Activated naive CD4-positive, alpha-beta T cell treated with anti-CD3 and anti-CD28 coated beads, Interleukin-2, amount 10 ng/mL, durations not matched to agents 7 days and 5 days (primary cell): Measurements from ENCODE around the gene PARD3B.

Experiments used
- CTCF ChIA-PET: fragments of 350-600 bp; sonication (Branson Sonifier 250); formaldehyde crosslinking; loops from one replicate; lab custom pipeline; 2021; ENCODE audit warnings: antibody characterized with exemption; lab: Charles Lee
- DNase-seq: peaks from one replicate; pipeline ENCODE4 v3.0.0-alpha.2; 2020
- H3K27ac Mint-ChIP-seq: one replicate; pipeline ENCODE4 v1.8.0; 2021; ENCODE audit warnings: mild to moderate bottlenecking, moderate library complexity, mixed read lengths
- H3K27me3 Mint-ChIP-seq: one replicate; pipeline ENCODE4 v1.8.0; 2021; ENCODE audit warnings: mild to moderate bottlenecking, mixed read lengths
- H3K36me3 Mint-ChIP-seq: one replicate; pipeline ENCODE4 v1.8.0; 2021; ENCODE audit warnings: mixed read lengths
- H3K4me1 Mint-ChIP-seq: one replicate; pipeline ENCODE4 v1.8.0; 2021; ENCODE audit warnings: mixed read lengths
- H3K4me3 Mint-ChIP-seq: one replicate; pipeline ENCODE4 v1.8.0; 2021; ENCODE audit warnings: mild to moderate bottlenecking, moderate library complexity, mixed read lengths
- H3K9me3 Mint-ChIP-seq: one replicate; pipeline ENCODE4 v1.8.0; 2021; ENCODE audit warnings: mixed read lengths

The PARD3B gene

GRCh38 chr2:205176546-205176945, 631.3 kb downstream of the PARD3B start:
- H3K4me1 Mint-ChIP-seq: no peaks in the 10 kb centered on the region
- H3K27ac Mint-ChIP-seq: no peak overlapping the region

GRCh38 chr2:205177546-205177945, 632.3 kb downstream of the PARD3B start:
- no peak overlapping the region for H3K4me3 Mint-ChIP-seq
- H3K4me1 Mint-ChIP-seq: no peaks in the 10 kb centered on the region
- H3K27me3 Mint-ChIP-seq: no peaks in the 10 kb centered on the region
- CTCF ChIA-PET: no interaction called here
- no peak for DNase-seq
- H3K9me3 Mint-ChIP-seq: no peaks in the 10 kb centered on the region
- H3K27ac Mint-ChIP-seq: no peak overlapping the region
- H3K36me3 Mint-ChIP-seq: no peaks in the 10 kb centered on the region

More at GRCh38 chr2:205176546-205176945, 631.3 kb downstream of the PARD3B start:
- CTCF ChIA-PET: no interaction called here
- no peaks in the 10 kb centered on the region for H3K27me3 Mint-ChIP-seq
- no peaks in the 10 kb centered on the region for H3K36me3 Mint-ChIP-seq
- DNase-seq: no peak
- H3K4me3 Mint-ChIP-seq: no peak overlapping the region
- H3K9me3 Mint-ChIP-seq: peaks cover 2% of the 10 kb centered on the region

- Mint-ChIP-seq H3K27me3 (no peaks in the 10 kb centered on the region), H3K9me3 (no peaks in the 10 kb centered on the region), H3K4me1 (no peaks in the 10 kb centered on the region), H3K4me3 (no peak overlapping the region), H3K27ac (no peak overlapping the region), H3K36me3 (no peaks in the 10 kb centered on the region)
- CTCF ChIA-PET: no interaction called here
- no peak for DNase-seq
Measured at GRCh38 chr2:205180730-205181129, 635.5 kb downstream of the PARD3B start.

- Mint-ChIP-seq H3K27me3 (no peaks in the 10 kb centered on the region), H3K9me3 (no peaks in the 10 kb centered on the region), H3K36me3 (peaks cover 3% of the 10 kb centered on the region), H3K4me3 (no peak overlapping the region), H3K4me1 (peaks cover 9% of the 10 kb centered on the region), H3K27ac (no peak overlapping the region)
- CTCF ChIA-PET: no interaction called here
- DNase-seq: no peak
Measured at GRCh38 chr2:205187731-205188130, 642.5 kb downstream of the PARD3B start.

- H3K27me3 Mint-ChIP-seq: no peaks in the 10 kb centered on the region
- peaks cover 3% of the 10 kb centered on the region for H3K36me3 Mint-ChIP-seq
- peaks cover 10% of the 10 kb centered on the region for H3K4me1 Mint-ChIP-seq
- CTCF ChIA-PET: no interaction called here
- H3K9me3 Mint-ChIP-seq: no peaks in the 10 kb centered on the region
- DNase-seq: no peak
- H3K27ac Mint-ChIP-seq: no peak overlapping the region
- H3K4me3 Mint-ChIP-seq: no peak overlapping the region
Measured at GRCh38 chr2:205188239-205189138, 643.2 kb downstream of the PARD3B start.

- Mint-ChIP-seq H3K4me3 (no peak overlapping the region), H3K9me3 (no peaks in the 10 kb centered on the region), H3K4me1 (peaks cover 13% of the 10 kb centered on the region), H3K27me3 (no peaks in the 10 kb centered on the region), H3K27ac (no peak overlapping the region), H3K36me3 (peaks cover 3% of the 10 kb centered on the region)
- CTCF ChIA-PET: no interaction called here
- DNase-seq: no peak
Measured at GRCh38 chr2:205189301-205189700, 644.0 kb downstream of the PARD3B start.

- Mint-ChIP-seq H3K27me3 (no peaks in the 10 kb centered on the region), H3K9me3 (no peaks in the 10 kb centered on the region), H3K4me3 (no peak overlapping the region), H3K36me3 (peaks cover 3% of the 10 kb centered on the region), H3K4me1 (peaks cover 13% of the 10 kb centered on the region), H3K27ac (no peak overlapping the region)
- no peak for DNase-seq
- CTCF ChIA-PET: no interaction called here
Measured at GRCh38 chr2:205190528-205190927, 645.3 kb downstream of the PARD3B start.

GRCh38 chr2:205193125-205193835, 648.0 kb downstream of the PARD3B start:
- Mint-ChIP-seq H3K27me3 (no peaks in the 10 kb centered on the region), H3K4me1 (peaks cover 18% of the 10 kb centered on the region), H3K9me3 (no peaks in the 10 kb centered on the region), H3K4me3 (no peak overlapping the region), H3K27ac (no peak overlapping the region), H3K36me3 (peaks cover 3% of the 10 kb centered on the region)
- CTCF ChIA-PET: no interaction called here
- no peak for DNase-seq

GRCh38 chr2:205193836-205194228, 648.6 kb downstream of the PARD3B start:
- H3K4me3 Mint-ChIP-seq: no peak overlapping the region
- H3K9me3 Mint-ChIP-seq: no peaks in the 10 kb centered on the region

GRCh38 chr2:205197468-205198139, 652.3 kb downstream of the PARD3B start:
- peaks cover 1% of the 10 kb centered on the region for H3K36me3 Mint-ChIP-seq
- H3K4me1 Mint-ChIP-seq: peaks cover 10% of the 10 kb centered on the region
- H3K9me3 Mint-ChIP-seq: no peaks in the 10 kb centered on the region
- peak; percentile 26 for DNase-seq
- no peak overlapping the region for H3K27ac Mint-ChIP-seq
- H3K27me3 Mint-ChIP-seq: no peaks in the 10 kb centered on the region
- CTCF ChIA-PET: no interaction called here
- no peak overlapping the region for H3K4me3 Mint-ChIP-seq

More at GRCh38 chr2:205193836-205194228, 648.6 kb downstream of the PARD3B start:
- CTCF ChIA-PET: no interaction called here
- Mint-ChIP-seq H3K36me3 (peaks cover 3% of the 10 kb centered on the region), H3K27ac (no peak overlapping the region), H3K4me1 (peaks cover 18% of the 10 kb centered on the region), H3K27me3 (no peaks in the 10 kb centered on the region)
- peak; percentile 23 for DNase-seq

- Mint-ChIP-seq H3K27ac (no peak overlapping the region), H3K4me3 (no peak overlapping the region), H3K27me3 (no peaks in the 10 kb centered on the region), H3K36me3 (no peaks in the 10 kb centered on the region), H3K9me3 (no peaks in the 10 kb centered on the region), H3K4me1 (peaks cover 8% of the 10 kb centered on the region)
- DNase-seq: no peak
- CTCF ChIA-PET: no interaction called here
Measured at GRCh38 chr2:205198140-205198525, 652.9 kb downstream of the PARD3B start.

- DNase-seq: no peak
- Mint-ChIP-seq H3K36me3 (no peaks in the 10 kb centered on the region), H3K4me3 (no peak overlapping the region), H3K4me1 (peaks cover 5% of the 10 kb centered on the region), H3K27me3 (no peaks in the 10 kb centered on the region), H3K27ac (no peak overlapping the region), H3K9me3 (peaks cover 3% of the 10 kb centered on the region)
- CTCF ChIA-PET: no interaction called here
Measured at GRCh38 chr2:205199165-205199850, 654.0 kb downstream of the PARD3B start.

- DNase-seq: no peak
- no peak overlapping the region for H3K27ac Mint-ChIP-seq
- no peaks in the 10 kb centered on the region for H3K4me1 Mint-ChIP-seq
- H3K27me3 Mint-ChIP-seq: peaks cover 9% of the 10 kb centered on the region
- H3K9me3 Mint-ChIP-seq: no peaks in the 10 kb centered on the region
- no peak overlapping the region for H3K4me3 Mint-ChIP-seq
- no peaks in the 10 kb centered on the region for H3K36me3 Mint-ChIP-seq
- CTCF ChIA-PET: no interaction called here
Measured at GRCh38 chr2:205210494-205210893, 665.2 kb downstream of the PARD3B start.

- CTCF ChIA-PET: no interaction called here
- no peaks in the 10 kb centered on the region for H3K9me3 Mint-ChIP-seq
- H3K4me1 Mint-ChIP-seq: no peaks in the 10 kb centered on the region
- H3K27me3 Mint-ChIP-seq: peaks cover 9% of the 10 kb centered on the region
- no peak for DNase-seq
- H3K36me3 Mint-ChIP-seq: no peaks in the 10 kb centered on the region
- H3K27ac Mint-ChIP-seq: no peak overlapping the region
- H3K4me3 Mint-ChIP-seq: no peak overlapping the region
Measured at GRCh38 chr2:205212357-205212756, 667.1 kb downstream of the PARD3B start.
